NOMO-1 (cell line): ENCODE measurements around the gene PTPN1.
"Not testable (repeated sequence)": the region's sequence is repeated elsewhere in the genome, so short reads cannot be mapped to it uniquely, and the experiment has no call there.

Experiments used
- DNase-seq, 2 experiments: peaks; one replicate each; lab custom pipeline; 2025; ENCODE audit not compliant: unreplicated experiment in 2 of 2; lab: John Stamatoyannopoulos, UW

The PTPN1 gene

GRCh38 chr20:50551288-50551687, 41.1 kb downstream of the PTPN1 start:
- DNase-seq: no peak

DNA sequence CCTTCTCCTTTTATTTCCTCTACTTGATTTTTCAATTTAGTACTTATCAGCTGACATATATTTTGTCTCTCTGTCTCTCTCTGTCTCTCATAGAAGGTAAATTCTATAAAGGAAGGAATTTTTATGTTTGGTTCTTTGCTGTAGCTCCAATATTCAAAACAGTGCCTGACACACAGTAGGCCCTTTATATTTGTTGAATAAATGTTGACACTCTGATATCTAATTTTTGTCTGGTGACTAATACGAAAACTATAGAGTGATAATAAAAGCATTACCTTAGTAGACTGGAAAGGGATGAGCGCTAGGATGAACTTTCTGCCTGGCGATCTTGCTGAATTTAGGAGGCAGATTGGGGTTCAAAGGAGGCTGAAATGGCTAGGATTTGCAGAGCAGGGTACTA, 42.8 kb downstream of the PTPN1 start:
- DNase-seq: no peak

- DNase-seq: no peak
These were observed 44.8 kb downstream of the PTPN1 start for GRCh38 chr20:50554694-50555579.

DNA sequence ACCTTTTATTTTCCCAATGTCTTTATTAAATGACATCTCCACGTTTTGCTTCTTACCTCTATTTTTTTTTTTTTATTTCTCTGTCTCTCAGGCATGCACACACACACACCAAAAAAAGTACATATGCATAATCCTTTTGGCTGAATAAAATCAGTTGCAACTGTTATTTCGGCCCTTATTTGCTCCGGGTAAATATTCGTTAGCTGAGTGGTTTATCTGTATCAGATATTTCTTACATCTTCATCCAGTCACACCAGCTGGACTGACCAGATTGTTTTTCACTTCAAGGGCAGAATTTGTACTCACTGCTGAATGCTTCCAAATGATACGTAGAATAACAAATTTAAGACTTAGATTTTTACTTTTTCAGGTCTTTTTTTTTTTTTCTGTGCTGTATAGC, 45.5 kb downstream of the PTPN1 start:
- no peak for DNase-seq

GRCh38 chr20:50557549-50558134, 47.5 kb downstream of the PTPN1 start:
- DNase-seq: no peak

DNA sequence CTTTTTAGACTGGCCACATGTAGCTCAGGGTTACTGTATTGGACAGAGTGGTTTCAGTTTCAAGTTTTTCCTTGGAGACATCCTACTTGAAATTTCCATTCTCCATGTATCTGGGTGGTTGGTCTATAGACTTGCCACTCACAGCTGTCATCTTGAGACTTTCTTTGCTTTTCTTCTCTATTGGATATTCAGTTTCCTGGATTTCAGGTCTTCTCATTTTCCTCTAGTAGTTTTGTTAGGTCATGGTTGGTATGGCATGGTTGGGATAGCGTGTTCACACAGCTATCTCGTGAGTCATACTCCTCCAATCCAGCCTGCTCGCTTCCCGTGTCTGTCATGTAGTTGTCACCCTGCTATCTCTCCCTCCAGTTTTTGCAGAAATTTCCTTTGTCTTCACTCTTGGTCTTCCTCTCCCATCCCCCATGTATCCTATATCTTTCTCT, 48.3 kb downstream of the PTPN1 start:
- DNase-seq: no peak

DNA sequence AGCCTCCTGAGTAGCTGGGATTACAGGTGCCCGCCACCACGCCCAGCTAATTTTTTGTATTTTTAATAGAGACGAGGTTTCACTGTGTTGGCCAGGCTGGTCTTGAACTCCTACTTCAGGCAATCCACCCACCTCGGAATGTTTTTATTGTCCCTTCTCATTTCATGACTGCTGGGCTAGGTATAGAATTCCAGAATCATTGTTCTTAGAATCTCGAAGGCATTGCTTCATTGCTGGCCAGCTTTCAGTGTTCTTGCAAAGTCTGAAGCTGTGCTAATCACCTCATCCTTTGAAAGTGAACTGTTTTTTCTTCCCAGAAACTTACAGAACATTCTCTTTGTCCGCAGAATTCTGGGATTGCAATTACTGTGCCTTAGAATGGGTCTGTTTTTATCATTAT, 49.0 kb downstream of the PTPN1 start:
- no peak for DNase-seq

DNA sequence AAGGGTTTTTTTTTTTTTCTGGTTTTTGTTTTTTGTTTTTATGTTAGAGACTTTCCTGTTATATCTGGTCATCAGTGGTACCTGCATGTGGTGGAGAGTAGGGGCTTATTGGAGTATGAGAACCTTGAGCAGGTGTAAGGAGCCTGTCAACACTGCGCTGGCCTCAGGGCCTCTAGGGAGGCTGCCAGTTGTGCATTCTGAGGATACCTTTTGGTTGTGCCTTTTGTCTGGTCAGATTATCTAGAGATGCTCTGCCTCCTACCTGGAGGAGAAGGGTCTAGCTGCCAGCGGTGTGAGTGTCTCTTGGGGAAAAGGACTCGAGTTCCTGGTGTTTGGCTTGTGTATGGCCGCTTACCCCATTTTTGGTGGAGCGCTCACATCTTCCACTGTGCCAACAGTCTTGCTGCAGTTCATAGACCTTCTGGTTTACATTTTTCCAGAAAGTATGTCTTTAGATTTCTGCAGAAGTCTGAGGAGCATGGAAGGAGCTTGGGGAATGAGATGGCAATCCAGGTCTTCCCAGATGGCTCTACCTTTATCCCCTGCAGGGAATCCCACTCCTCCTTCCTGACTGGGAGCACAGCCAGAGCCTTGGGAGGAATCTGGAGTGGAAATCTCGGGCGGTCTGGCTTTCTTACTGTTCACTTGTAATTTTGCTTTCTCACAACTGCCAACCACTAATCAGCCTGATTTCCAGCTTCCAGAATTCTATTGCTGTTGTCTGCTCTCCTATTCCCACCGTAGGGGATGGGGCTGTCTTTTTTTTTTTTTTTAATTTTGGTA, 49.9 kb downstream of the PTPN1 start:
- no peak for DNase-seq

GRCh38 chr20:50560867-50561266, 50.7 kb downstream of the PTPN1 start:
- no peak for DNase-seq

GRCh38 chr20:50561379-50562078, 51.3 kb downstream of the PTPN1 start:
- DNase-seq: no peak

GRCh38 chr20:50562262-50562701, 52.1 kb downstream of the PTPN1 start:
- DNase-seq: no peak

DNA sequence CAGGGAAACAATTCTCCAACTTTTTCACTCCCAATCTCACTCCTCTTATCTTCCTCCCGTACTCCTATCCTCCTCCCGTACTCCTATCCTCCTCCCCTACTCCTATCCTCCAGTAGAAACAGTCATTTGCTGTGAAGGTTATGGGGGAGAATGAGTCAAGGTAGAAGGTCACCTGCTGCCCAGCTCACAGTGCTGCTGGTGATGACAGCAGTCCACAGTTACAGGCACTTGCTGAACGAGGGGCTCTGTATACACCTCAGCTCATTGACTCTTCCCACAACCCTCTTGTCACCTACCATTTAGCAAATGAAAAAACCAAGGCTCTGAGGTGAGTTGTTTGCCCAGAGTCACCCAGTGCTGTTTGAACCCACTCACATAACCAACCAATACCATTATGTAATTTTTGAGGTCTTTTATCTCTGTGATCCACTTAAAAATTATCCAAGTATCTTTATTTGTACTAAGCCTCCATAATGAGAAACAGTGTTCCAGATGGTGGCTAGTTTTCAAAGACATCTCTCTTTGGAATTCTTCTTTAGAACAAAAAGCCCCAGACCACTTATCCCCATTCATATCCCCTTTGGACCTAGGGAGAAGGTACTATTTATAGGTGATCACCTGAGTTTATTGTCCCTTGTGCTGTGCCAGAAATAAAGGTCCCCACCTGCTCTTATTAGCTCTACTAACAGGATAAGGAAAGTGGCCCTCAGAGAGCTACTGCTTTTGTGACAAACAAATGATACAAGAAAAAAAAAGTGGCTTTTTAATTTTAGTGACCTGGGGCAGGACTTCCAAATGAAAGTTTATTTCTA, 53.2 kb downstream of the PTPN1 start:
- no peak for DNase-seq

DNA sequence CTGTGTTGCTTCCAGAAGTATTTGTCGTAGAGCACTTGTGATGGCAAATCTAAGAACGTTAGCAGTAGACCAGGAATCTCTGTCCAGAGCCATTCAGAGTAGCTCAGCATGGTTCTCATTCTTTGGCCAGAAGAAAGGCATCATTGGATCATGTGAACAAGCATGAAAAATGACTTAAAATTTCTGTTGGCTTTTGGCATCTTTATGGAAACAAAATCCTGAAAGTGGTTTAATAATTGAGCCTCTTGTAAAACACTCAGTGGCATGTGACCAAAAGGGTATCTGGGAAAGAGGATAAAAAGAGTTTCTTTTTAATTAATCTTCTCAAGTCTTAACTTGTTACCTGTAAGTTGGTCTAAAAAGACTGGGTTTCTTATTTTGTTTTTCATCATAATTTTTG, 55.2 kb downstream of the PTPN1 start:
- no peak for DNase-seq

DNA sequence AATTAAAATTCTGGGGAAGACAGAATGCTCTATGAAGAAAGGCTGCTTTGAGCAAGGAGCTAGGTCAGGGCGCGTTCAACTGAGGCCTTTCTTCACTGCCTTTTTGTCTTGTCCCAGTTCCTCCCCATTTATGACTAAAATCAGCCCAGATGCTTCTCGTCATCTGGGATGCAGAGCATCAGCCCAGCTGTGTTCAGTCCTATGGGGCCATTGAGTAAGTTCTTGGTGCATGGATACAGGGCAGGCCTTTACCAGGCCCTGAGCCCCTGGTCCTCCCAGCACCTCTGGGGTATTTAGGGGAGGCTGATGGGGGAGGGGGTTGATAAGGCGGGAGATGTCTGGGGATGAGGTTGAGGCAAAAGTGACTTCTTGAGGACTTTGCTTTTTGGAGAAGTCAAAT, 55.7 kb downstream of the PTPN1 start:
- no peak for DNase-seq

DNA sequence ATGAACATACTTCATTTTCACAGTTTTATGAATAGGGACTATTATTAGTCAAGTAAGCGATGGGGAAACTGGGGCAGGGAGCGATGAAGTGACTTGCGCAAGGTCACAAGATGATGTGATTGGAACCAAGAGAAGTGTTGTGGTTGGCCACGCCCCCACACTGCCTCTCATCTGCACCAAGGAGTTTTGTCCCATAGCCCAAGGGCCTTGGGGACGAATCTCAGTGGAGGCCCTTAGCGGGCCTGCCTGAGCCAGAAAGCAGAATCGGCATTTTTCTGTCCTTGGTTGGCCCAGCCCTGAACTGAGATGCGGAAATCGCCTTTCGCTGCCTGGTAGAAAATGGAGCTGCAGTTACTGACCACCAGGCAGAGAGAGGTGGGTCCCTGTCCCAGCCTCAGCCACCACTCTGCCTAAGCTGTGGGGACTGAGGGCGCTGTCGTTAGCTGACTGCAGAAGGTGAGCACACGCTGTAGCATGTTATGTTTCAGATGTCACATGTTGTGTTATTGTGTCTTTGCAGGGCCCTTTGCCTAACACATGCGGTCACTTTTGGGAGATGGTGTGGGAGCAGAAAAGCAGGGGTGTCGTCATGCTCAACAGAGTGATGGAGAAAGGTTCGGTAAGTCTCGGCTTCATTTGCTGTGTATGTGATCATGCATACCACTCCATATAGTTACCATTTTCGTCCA, 57.8 kb downstream of the PTPN1 start:
- DNase-seq: no peak

- no peak for DNase-seq
These were observed 58.4 kb downstream of the PTPN1 start for GRCh38 chr20:50568549-50568942.

DNA sequence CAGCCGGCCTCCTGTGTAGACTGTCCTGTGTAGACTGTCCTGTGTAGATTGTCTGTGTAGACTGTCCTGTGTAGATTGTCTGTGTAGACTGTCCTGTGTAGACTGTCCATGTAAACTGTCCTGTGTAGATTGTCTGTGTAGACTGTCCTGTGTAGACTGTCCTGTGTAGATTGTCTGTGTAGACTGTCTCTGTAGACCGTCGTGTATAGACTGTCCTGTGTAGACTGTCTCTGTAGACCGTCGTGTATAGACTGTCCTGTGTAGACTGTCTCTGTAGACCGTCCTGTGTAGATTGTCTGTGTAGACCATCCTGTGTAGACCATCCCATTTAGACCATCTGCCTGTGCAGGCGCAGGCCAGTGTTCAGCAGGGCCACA, 59.3 kb downstream of the PTPN1 start:
- not testable (repeated sequence) for DNase-seq

- DNase-seq: peak; percentile 38 to 39
These were observed 60.0 kb downstream of the PTPN1 start for GRCh38 chr20:50569864-50570836.
